ENCODE data around the gene ACP4.
"Not testable (repeated sequence)": the region's sequence is repeated elsewhere in the genome, so short reads cannot be mapped to it uniquely, and the experiment has no call there.

ACP4 gene

GRCh38 chr19:50759076-50759475, 31.1 kb upstream of the ACP4 start:
- H3K9me3 ChIP-seq (ENCODE audit: control insufficient read depth, low read length); H3K27ac ChIP-seq (ENCODE audit: insufficient read depth, low read depth, low read length, poor library complexity, severe bottlenecking); H3K4me1 ChIP-seq (ENCODE audit: control insufficient read depth, insufficient read depth, low read length); H3K36me3 ChIP-seq (ENCODE audit: control insufficient read depth, insufficient read depth, low read length); H3K27me3 ChIP-seq (ENCODE audit: control insufficient read depth, insufficient read depth, low read length, poor library complexity, severe bottlenecking); H3K4me3 ChIP-seq (ENCODE audit: insufficient read depth, low read depth, low read length): not testable (repeated sequence)
- WGBS, 2 experiments: 91 to 93% methylated on average over 11 of the region's 18 CpGs

GRCh38 chr19:50759886-50760285, 30.3 kb upstream of the ACP4 start:
- no peaks in the 10 kb centered on the region for H3K9me3 ChIP-seq (ENCODE audit: control insufficient read depth, low read length)
- no peaks in the 10 kb centered on the region for H3K27me3 ChIP-seq (ENCODE audit: control insufficient read depth, insufficient read depth, low read length, poor library complexity, severe bottlenecking)
- WGBS, 2 experiments: 63 to 75% methylated on average over 4 of the region's 4 CpGs
- no peak overlapping the region for H3K27ac ChIP-seq (ENCODE audit: insufficient read depth, low read depth, low read length, poor library complexity, severe bottlenecking)
- H3K36me3 ChIP-seq (ENCODE audit: control insufficient read depth, insufficient read depth, low read length): no peaks in the 10 kb centered on the region
- H3K4me1 ChIP-seq (ENCODE audit: control insufficient read depth, insufficient read depth, low read length): no peaks in the 10 kb centered on the region
- H3K4me3 ChIP-seq (ENCODE audit: insufficient read depth, low read depth, low read length): no peak overlapping the region

GRCh38 chr19:50761501-50761900, 28.7 kb upstream of the ACP4 start:
- not testable (repeated sequence) for H3K4me3 ChIP-seq (ENCODE audit: insufficient read depth, low read depth, low read length); H3K27ac ChIP-seq (ENCODE audit: insufficient read depth, low read depth, low read length, poor library complexity, severe bottlenecking); H3K36me3 ChIP-seq (ENCODE audit: control insufficient read depth, insufficient read depth, low read length); H3K9me3 ChIP-seq (ENCODE audit: control insufficient read depth, low read length); H3K27me3 ChIP-seq (ENCODE audit: control insufficient read depth, insufficient read depth, low read length, poor library complexity, severe bottlenecking); H3K4me1 ChIP-seq (ENCODE audit: control insufficient read depth, insufficient read depth, low read length)
- 63 to 71% methylated on average over 3 of the region's 3 CpGs for WGBS, 2 experiments

GRCh38 chr19:50763521-50763920, 26.7 kb upstream of the ACP4 start:
- H3K27ac ChIP-seq (ENCODE audit: insufficient read depth, low read depth, low read length, poor library complexity, severe bottlenecking); H3K36me3 ChIP-seq (ENCODE audit: control insufficient read depth, insufficient read depth, low read length); H3K9me3 ChIP-seq (ENCODE audit: control insufficient read depth, low read length); H3K4me1 ChIP-seq (ENCODE audit: control insufficient read depth, insufficient read depth, low read length); H3K27me3 ChIP-seq (ENCODE audit: control insufficient read depth, insufficient read depth, low read length, poor library complexity, severe bottlenecking); H3K4me3 ChIP-seq (ENCODE audit: insufficient read depth, low read depth, low read length): not testable (repeated sequence)
- WGBS, 2 experiments: 88 to 89% methylated on average over 7 to 12 of the region's 13 CpGs

- no peak overlapping the region for H3K27ac ChIP-seq (ENCODE audit: insufficient read depth, low read depth, low read length, poor library complexity, severe bottlenecking)
- no peak overlapping the region for H3K4me3 ChIP-seq (ENCODE audit: insufficient read depth, low read depth, low read length)
- no peaks in the 10 kb centered on the region for H3K36me3 ChIP-seq (ENCODE audit: control insufficient read depth, insufficient read depth, low read length)
- H3K4me1 ChIP-seq (ENCODE audit: control insufficient read depth, insufficient read depth, low read length): no peaks in the 10 kb centered on the region
- 85 to 88% methylated on average over 7 of the region's 7 CpGs for WGBS, 2 experiments
- no peaks in the 10 kb centered on the region for H3K9me3 ChIP-seq (ENCODE audit: control insufficient read depth, low read length)
- H3K27me3 ChIP-seq (ENCODE audit: control insufficient read depth, insufficient read depth, low read length, poor library complexity, severe bottlenecking): no peaks in the 10 kb centered on the region
Measured at GRCh38 chr19:50764409-50764808, 25.8 kb upstream of the ACP4 start.

GRCh38 chr19:50766746-50767145, 23.5 kb upstream of the ACP4 start:
- H3K4me1 ChIP-seq (ENCODE audit: control insufficient read depth, insufficient read depth, low read length); H3K27me3 ChIP-seq (ENCODE audit: control insufficient read depth, insufficient read depth, low read length, poor library complexity, severe bottlenecking); H3K36me3 ChIP-seq (ENCODE audit: control insufficient read depth, insufficient read depth, low read length); H3K9me3 ChIP-seq (ENCODE audit: control insufficient read depth, low read length); H3K4me3 ChIP-seq (ENCODE audit: insufficient read depth, low read depth, low read length); H3K27ac ChIP-seq (ENCODE audit: insufficient read depth, low read depth, low read length, poor library complexity, severe bottlenecking): not testable (repeated sequence)
- 81 to 83% methylated on average over 10 of the region's 12 CpGs for WGBS, 2 experiments

- 51 to 53% methylated on average over 5 of the region's 5 CpGs for WGBS, 2 experiments
- H3K27ac ChIP-seq (ENCODE audit: insufficient read depth, low read depth, low read length, poor library complexity, severe bottlenecking); H3K36me3 ChIP-seq (ENCODE audit: control insufficient read depth, insufficient read depth, low read length); H3K4me1 ChIP-seq (ENCODE audit: control insufficient read depth, insufficient read depth, low read length); H3K4me3 ChIP-seq (ENCODE audit: insufficient read depth, low read depth, low read length); H3K27me3 ChIP-seq (ENCODE audit: control insufficient read depth, insufficient read depth, low read length, poor library complexity, severe bottlenecking); H3K9me3 ChIP-seq (ENCODE audit: control insufficient read depth, low read length): not testable (repeated sequence)
Measured at GRCh38 chr19:50767263-50767662, 23.0 kb upstream of the ACP4 start.

- Histone ChIP-seq H3K4me3 (ENCODE audit: insufficient read depth, low read depth, low read length) (no peak overlapping the region), H3K4me1 (ENCODE audit: control insufficient read depth, insufficient read depth, low read length) (no peaks in the 10 kb centered on the region), H3K9me3 (ENCODE audit: control insufficient read depth, low read length) (no peaks in the 10 kb centered on the region), H3K27ac (ENCODE audit: insufficient read depth, low read depth, low read length, poor library complexity, severe bottlenecking) (no peak overlapping the region), H3K36me3 (ENCODE audit: control insufficient read depth, insufficient read depth, low read length) (no peaks in the 10 kb centered on the region), H3K27me3 (ENCODE audit: control insufficient read depth, insufficient read depth, low read length, poor library complexity, severe bottlenecking) (no peaks in the 10 kb centered on the region)
- WGBS, 2 experiments: 92% methylated on average over 5 of the region's 5 CpGs
Measured at GRCh38 chr19:50768277-50768676, 21.9 kb upstream of the ACP4 start.

GRCh38 chr19:50770164-50770563, 20.1 kb upstream of the ACP4 start, which contains the start of gene GPR32:
Gene GPR32 (plus strand): TSS chr19:50770464. CDS start chr19:50770601, 137 bp downstream.
- not testable (repeated sequence) for H3K36me3 ChIP-seq (ENCODE audit: control insufficient read depth, insufficient read depth, low read length); H3K27ac ChIP-seq (ENCODE audit: insufficient read depth, low read depth, low read length, poor library complexity, severe bottlenecking); H3K4me1 ChIP-seq (ENCODE audit: control insufficient read depth, insufficient read depth, low read length); H3K27me3 ChIP-seq (ENCODE audit: control insufficient read depth, insufficient read depth, low read length, poor library complexity, severe bottlenecking); H3K4me3 ChIP-seq (ENCODE audit: insufficient read depth, low read depth, low read length); H3K9me3 ChIP-seq (ENCODE audit: control insufficient read depth, low read length)
- WGBS, 2 experiments: 67 to 74% methylated on average over 1 of the region's 2 CpGs

GRCh38 chr19:50770888-50771287, 19.3 kb upstream of the ACP4 start:
- no peaks in the 10 kb centered on the region for H3K4me1 ChIP-seq (ENCODE audit: control insufficient read depth, insufficient read depth, low read length)
- H3K27me3 ChIP-seq (ENCODE audit: control insufficient read depth, insufficient read depth, low read length, poor library complexity, severe bottlenecking): no peaks in the 10 kb centered on the region
- H3K27ac ChIP-seq (ENCODE audit: insufficient read depth, low read depth, low read length, poor library complexity, severe bottlenecking): no peak overlapping the region
- H3K36me3 ChIP-seq (ENCODE audit: control insufficient read depth, insufficient read depth, low read length): no peaks in the 10 kb centered on the region
- WGBS, 2 experiments: 88 to 89% methylated on average over 13 of the region's 13 CpGs
- no peaks in the 10 kb centered on the region for H3K9me3 ChIP-seq (ENCODE audit: control insufficient read depth, low read length)
- no peak overlapping the region for H3K4me3 ChIP-seq (ENCODE audit: insufficient read depth, low read depth, low read length)

- H3K9me3 ChIP-seq (ENCODE audit: control insufficient read depth, low read length): no peaks in the 10 kb centered on the region
- no peaks in the 10 kb centered on the region for H3K4me1 ChIP-seq (ENCODE audit: control insufficient read depth, insufficient read depth, low read length)
- no peak overlapping the region for H3K27ac ChIP-seq (ENCODE audit: insufficient read depth, low read depth, low read length, poor library complexity, severe bottlenecking)
- WGBS, 2 experiments: 70 to 75% methylated on average over 2 of the region's 2 CpGs
- peaks cover 4% of the 10 kb centered on the region for H3K27me3 ChIP-seq (ENCODE audit: control insufficient read depth, insufficient read depth, low read length, poor library complexity, severe bottlenecking)
- H3K4me3 ChIP-seq (ENCODE audit: insufficient read depth, low read depth, low read length): no peak overlapping the region
- no peaks in the 10 kb centered on the region for H3K36me3 ChIP-seq (ENCODE audit: control insufficient read depth, insufficient read depth, low read length)
Measured at GRCh38 chr19:50772476-50772875, 17.7 kb upstream of the ACP4 start.
